ENCODE data around the gene POC1B.

POC1B gene

DNA sequence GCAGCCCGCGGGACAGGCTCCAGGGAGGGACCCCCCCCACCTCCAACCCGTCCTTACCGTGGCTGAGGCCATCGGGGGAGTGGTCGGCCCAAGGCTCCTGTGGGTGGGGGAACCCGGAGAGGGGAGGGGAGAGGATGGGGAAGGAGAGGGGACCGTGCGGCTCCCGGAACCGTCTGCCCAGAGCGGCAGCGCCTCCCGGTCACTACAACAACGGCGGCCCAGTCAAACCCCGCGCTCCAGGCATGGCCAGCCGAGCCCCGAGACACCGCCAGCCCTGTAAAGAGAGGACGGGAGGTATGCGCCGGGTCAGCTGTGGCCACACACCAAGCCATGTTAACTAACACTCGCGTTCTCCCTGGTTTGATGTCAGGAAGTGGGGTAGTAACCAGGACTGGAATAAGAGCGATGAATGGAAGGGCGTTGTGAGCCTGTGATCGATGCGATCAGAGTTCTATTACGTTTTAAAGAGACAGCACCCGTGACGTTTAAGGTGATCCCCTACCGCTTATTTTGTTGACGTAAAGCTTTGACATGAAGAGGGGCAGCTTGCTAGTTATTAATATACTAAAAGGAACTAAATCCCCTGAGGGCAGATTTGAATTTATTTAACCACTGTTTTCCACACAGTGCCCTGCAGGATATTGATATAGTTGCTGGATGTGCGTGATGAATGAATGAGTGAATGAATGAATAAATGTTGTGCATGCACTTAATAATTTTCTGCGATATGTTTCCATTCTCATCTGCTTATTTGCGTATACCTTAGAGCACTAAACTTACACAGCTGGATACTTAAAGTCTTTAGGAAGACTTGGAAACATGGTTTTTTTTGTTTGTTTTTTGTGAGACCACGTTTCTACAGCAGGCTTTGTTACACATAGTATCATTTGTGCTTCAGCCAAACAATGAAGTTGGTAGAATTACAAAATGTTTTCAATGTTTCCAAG, at the start of gene POC1B:
POC1B (minus strand) TSS at position 224 of the 947 bp plus-strand sequence; CDS start at position 72, 152 bp downstream.
- DNase-seq (ENCODE audit: low read depth) = peak; percentile 36

DNA sequence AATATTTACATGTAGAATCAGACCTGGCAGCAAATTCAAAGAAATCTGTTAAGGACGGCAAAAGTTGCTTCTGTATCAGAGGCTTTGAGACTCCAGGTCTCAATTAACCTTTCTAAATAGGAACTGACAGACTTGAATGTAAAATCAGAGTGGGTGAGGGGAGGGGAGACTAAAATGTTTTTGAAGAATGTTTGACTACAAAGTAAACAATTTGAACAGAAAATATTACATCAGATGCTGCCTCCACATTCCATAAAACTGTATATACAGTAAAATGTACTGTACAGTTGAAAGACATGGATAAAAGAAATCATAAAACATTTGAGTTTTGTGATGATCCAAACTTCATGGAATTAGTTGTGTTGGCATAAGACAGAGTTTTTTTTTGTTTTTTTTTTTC, 49.5 kb upstream of the POC1B start:
- DNase-seq (ENCODE audit: low read depth) = no peak

DNA sequence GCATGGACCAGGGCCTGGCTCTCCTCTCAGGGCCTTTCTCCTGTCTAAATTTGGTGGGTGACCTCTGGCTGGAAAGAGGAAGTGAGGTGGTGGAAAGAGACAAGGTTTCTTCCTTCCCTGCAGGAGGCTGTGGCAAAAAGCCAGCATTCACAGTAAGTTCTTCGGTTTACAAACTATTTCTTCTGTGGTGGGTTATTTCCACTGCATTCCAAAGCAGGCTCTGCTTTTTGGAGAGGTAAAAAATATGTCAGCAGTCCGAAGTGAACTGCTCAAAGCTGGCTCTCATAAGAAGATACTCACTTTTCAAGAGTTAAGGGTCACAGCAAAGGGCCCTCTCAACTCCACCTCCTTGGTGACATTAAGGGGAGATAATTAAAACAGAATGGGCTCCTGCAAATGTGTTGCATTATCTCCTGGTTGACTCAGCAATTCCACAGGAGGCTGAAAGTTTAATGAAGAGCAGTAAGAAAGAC, 48.9 kb upstream of the POC1B start:
- DNase-seq (ENCODE audit: low read depth) = no peak

DNA sequence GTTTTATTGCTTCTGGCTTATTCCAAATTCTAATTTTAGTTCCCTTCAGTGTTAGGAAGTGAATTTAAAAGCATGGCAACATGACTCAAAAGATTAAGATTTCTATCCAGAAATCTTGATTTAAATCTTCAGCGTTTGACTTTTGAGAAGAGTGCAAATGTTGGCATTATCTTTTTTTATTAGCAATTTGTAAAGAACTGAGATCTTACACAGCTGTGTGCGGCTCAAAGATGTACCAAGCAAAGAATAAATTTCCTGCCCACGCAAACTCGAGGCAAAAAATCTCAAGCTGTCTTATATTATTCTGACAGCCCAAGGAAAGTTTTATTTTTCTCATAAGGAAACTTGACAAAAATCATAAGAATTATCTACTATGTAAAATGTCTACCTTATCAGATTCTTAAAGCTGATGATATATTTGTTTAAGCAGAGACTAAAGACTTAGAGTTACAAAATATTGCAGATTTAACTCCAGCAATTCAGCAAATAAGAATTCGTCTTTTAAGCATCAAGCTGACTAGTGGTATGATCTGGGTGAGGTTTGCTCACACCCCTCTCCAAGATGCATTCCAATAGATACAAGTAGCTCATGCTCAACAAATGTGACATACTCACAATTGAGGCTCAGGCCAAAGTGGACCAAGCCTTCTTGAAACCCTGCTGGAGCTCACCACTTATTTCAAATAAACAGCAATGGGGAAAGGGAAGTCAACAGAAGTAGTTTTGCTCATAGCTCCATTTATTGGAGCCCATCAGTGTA, 47.4 kb upstream of the POC1B start:
- DNase-seq (ENCODE audit: low read depth) = no peak

DNA sequence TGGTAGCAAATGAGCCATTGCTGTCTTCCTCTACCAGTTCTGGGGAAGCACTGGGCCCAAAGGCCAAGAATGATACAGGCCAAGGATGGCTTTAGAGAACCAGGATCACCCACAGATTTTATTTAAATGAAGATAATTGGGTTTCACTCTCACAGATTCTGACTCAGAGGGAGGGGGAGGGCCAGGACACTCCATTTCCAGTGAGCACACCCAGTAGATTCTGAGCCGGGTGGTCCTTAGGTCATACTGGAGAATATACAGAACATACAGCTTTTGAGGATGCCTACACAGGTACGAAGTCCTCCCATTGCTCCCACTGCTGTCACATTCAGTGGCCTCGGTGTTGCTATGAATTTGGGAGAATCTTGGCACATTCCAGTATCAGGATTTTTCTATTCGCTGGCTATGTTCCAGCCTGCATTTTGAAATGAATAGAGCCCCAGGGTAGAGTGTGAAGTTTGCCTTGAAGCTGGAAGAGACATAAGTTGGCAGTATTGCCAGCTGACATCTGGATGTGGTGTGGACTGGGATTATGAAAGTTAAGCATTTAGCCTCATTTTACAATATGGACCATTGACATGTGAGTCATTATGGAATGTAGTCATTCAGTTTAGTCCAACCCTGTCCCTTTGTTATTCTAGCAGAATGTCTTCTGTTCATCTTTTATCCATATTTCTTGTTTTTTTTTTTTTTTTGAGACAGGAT, 45.8 kb upstream of the POC1B start:
- DNase-seq (ENCODE audit: low read depth) = no peak

DNA sequence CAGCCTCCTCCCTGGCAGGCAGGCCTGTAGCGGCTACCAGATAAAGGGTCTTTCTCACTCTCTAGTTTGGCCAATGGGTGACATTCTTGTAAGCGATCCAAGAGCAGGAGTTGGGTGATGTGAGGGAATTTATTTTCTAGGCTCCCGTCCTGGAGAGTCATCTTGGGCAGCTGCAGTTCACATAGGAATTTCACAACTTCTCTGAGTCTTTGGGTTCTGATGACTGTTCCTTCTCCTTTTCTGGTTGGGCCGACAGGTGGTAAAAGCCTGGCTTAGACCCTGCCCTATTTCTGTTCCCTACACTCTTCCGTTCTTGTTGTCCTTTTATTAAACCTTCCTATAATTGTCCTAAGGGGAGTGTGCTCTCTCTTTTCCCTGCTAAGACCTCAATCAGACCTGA, 42.6 kb upstream of the POC1B start:
- no peak for DNase-seq (ENCODE audit: low read depth)

DNA sequence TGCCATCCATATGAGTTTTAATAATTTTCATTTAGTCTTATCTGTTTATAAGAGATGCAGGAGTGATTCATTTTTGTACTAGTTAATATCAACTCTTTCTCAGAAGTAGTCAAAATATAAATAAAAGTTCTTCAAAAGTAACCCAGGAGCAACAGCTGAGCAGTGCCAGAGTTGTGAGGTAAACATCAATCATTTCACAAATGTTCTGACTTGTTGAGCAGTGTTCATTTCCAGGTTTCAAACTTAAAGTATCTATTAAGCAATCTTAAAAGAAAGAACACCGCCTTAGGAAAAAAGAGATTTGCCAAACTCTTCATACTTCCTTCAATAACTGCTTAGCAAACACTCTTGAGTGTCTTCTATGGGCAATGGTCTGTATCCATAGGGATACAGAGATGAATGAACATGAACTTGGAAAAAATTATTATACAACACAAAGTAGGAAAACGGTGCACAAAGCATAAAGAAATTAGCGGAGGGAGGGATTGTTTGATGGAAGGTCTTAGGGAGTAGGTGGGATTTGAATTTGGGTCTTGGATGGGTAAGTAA, 41.9 kb upstream of the POC1B start:
- no peak for DNase-seq (ENCODE audit: low read depth)

DNA sequence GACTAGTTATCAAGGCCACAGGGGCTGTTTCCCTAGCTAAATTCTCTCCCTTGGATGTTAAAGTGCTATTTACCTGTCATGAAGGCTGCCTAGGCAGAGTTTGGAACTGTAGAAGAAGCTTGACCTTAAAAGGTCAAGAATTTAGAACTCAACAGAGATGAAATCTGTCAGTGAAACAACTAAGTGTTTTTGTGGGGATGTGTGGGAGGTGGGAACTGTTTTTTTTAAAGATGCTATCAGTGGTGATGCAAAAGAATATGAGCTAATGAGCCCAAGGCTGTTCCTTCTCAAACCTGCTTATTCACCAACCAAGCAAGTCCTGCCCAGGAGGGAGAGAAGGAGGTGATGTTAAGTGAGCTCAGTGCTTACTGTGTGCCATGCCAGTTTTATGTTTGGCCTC, 40.8 kb upstream of the POC1B start:
- no peak for DNase-seq (ENCODE audit: low read depth)

DNA sequence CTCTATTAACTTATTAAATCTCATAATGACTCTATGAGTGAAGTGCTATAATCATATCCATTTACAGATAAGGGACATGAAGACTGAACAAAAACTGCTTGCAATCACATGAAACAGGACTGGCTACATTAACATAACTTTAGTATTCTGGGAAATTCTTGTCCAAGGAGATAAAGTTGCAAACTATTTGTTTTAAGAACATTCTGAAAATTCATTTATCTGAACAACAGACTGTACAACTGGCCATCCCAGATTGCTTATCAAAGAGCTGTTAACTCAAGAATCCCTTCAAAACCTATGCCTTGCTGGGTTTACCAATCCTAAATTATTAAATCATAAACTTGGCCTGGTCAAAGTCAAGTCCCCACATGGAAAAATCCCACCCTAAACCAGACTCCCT, 39.2 kb upstream of the POC1B start:
- no peak for DNase-seq (ENCODE audit: low read depth)

DNA sequence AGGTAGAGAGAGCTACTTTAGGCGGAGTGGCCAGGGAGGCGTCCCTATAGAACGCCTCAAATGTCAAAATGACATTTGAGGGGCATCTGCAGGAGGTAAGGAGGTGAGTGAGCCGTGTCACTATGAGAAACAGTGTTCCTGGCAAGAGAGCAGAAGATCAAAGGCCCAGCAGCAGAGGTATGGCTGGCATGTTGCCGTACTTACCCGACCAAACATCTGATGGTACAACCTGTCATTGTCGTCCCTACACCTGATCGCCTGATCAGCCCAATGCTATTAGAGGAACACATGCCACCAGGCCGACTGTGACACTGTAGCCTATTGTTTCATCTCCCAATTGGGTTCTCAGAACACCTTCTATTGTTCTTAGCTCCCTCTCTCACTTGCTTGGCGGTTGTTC, 33.9 kb upstream of the POC1B start:
- DNase-seq (ENCODE audit: low read depth) = no peak

DNA sequence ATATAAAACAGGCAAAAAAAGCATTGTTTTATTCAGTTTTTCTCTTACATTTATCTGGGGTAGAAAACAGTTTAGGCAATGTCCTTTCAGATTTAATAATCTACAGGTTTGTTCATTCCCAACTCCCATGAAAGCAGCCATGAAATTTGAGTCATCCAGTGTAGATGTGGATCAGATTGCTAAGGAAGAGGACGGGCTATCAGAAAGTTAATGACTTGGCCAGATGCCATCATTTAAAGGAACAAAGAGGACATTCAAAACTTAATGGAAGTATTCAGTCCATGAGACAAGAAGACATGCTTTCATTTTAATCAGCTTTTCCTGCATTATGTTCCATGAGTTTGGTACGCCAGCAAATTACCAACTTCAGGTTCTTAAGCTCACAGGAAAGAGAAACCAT, 31.1 kb upstream of the POC1B start:
- no peak for DNase-seq (ENCODE audit: low read depth)

DNA sequence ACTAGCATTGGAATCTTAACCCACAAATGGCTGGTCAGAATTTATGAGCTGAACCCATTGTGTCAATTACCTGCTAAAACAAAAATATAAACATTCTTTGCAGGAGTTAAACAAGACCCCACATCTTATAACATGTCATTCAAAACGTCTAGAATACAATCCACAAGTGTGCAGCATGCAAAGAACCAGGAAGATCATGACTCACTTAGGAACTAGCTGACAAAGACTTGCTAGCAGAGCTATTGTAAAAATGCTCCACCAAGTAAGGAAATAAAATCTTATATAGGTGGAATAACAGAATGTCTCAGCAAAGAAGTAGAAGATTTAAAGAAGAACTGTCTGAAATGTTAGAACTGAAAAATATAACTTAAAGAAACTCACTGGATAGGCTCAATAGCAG, 26.5 kb upstream of the POC1B start:
- DNase-seq (ENCODE audit: low read depth) = no peak

DNA sequence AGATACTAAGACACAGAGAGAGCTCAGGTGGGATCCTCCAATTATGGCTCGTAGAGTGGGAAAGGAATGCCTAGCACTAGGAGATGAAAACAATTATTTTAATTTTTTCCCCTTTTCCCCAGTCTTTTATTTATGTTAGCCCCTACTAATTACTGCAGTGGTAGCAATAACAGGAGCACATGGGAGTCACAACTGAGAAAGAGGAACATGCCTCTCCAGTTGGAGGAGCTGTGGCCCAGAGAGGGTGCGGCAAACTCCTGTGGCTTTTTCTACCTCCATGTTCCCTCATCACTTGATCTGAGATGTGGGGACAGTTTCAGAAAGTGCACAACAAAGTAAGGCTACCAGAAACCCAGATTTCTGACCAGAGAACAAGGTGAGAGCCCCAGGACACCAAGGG, 25.9 kb upstream of the POC1B start:
- DNase-seq (ENCODE audit: low read depth) = no peak

DNA sequence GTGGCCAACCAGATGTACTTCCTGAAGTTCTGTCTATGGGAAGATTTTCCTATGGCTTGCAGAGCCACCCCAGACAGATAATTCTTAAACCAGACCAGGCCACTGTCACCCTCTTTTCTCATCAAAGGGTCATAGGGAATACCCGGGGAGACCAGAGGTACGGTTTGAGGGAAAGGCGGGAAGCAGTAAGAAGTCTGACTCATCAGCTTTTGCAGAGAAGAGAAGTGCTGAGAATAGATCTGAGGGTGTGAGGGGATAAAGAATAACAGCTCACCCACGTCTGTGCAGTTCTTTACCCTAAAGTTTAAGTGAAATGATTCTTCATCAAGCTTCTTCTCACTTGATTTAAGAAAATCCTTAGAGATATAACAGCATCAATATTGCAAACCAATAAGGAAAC, 21.3 kb upstream of the POC1B start:
- DNase-seq (ENCODE audit: low read depth) = no peak

DNA sequence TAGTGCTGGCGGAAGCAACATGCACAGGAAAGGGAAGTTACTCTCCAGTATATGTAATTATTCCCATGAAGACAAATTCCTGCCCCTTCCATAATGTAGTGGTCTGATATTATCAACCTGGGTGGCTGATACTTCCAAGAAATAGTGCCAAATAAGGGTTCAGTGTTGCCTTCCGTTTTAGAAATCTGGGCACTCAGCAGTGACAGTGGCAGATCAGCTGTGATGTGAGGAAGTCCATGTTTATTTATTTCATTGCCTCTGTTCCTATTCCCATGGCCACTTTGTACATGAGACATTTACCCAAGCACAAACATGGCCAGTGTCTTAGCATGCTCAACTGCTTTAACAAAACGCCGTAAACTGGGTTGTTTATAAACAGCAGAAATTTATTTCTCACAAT, 20.3 kb upstream of the POC1B start:
- no peak for DNase-seq (ENCODE audit: low read depth)

DNA sequence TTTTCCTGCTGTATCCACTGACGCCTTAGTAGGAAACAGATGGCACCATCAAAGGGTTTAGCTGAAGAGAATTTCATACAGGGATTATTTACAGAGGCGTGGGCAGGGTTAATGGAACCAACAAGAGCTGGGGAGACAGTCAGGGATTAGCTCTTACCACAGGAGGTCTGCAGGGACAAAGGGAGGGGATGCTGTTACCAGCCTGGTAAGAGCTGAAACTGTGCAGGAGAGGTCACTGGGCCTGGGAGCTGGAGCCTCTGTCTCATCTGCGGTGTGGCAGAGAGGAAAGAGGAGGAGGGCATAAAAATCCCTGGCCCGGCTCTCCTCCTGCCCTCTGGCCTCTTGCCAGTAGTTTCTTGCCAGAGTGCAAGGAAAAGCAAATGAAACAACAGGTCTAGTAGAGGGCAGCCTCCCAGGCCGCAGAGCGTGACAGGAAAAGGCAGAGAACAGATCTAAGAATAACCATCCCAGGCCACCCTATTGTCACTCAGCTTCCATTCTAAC, 18.9 kb upstream of the POC1B start:
- no peak for DNase-seq (ENCODE audit: low read depth)

DNA sequence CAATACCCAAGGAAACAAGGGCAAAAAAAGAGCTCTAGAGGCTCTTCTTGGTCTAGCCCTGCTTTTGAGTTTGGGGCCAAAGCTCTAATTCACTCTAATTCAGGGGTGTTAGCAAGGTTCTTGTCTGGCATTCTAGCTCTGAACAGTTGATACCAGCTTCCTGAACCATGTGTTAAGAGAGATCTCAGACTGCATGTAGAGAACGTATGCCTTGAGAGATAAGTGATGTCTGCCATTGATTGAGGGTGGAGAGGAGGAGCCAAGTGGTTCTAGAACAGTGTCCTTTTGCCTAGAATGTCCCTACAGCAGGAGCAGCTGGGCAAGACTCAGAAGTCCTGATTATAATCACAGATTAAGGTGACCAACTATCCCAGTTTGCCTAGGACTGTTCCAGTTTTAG, 18.2 kb upstream of the POC1B start:
- DNase-seq (ENCODE audit: low read depth) = no peak

DNA sequence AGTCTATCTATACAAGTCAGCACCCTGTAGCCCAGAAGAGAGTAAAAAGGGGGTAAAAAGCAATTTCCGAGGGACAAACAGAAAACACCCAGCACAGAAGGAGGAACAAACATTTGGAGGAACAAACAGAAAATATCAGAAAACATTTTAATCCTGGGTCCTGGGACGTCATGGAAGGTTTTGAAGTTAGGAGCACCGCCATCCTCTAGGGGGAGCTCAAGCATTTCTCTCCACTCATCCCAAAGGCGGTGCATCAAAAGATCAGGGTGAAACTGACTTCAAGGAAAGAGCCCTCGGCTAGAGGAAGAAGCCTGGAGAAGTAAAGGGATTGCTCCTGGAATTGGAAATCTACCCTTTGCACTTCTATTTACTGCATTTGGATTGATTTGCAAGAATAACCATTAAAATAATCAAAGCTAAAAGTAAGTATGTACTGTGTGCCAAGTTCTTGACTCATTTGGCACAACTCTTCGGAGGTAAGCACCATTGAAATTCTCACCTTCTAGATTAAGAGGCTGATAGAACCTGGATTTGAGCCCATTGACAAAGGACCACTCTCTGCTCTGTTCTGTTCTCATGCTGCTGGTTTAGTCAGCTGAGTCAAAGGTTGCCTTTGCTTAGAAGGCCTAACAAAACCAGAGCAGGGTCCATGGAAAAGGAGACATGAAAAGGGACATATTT, 17.2 kb upstream of the POC1B start:
- DNase-seq (ENCODE audit: low read depth) = peak; percentile 44

DNA sequence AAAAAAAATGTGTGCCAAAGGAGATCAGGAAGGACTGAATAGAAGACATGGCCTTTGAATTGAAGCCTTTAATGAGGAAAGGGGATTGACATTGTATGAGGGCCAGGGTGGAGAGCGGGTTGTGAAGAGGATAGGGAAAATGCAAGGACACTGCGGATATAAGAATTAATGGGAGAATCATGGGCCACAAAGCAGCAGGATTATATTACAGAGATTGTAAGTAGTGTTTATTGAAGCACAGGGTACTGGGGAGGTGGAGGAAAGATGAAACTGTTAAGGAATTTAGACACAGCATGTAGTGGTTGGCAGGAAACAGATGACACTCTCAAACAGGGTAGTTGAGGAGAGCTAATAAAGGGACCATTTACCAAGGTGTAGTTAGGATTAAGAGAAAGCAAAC, 16.4 kb upstream of the POC1B start:
- DNase-seq (ENCODE audit: low read depth) = no peak

DNA sequence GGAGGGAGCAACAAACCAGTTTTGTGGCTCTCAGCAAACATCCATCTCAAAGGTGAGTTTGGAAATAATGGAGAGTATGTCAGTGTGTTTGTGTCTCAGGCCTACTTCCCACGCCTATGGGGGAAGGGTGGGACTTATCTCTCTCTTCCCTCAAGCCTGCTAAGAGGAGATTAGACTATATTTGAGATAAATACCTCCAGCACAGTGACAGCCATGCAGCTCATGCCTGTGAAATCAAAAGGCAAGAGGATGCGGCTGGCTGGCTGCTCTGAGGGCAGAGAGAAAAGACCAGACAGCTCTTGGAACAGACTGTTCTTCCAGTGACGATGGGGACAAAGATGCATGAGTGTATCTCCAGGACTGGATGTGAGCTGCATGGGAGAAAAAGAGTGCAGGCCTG, 14.7 kb upstream of the POC1B start:
- no peak for DNase-seq (ENCODE audit: low read depth)

DNA sequence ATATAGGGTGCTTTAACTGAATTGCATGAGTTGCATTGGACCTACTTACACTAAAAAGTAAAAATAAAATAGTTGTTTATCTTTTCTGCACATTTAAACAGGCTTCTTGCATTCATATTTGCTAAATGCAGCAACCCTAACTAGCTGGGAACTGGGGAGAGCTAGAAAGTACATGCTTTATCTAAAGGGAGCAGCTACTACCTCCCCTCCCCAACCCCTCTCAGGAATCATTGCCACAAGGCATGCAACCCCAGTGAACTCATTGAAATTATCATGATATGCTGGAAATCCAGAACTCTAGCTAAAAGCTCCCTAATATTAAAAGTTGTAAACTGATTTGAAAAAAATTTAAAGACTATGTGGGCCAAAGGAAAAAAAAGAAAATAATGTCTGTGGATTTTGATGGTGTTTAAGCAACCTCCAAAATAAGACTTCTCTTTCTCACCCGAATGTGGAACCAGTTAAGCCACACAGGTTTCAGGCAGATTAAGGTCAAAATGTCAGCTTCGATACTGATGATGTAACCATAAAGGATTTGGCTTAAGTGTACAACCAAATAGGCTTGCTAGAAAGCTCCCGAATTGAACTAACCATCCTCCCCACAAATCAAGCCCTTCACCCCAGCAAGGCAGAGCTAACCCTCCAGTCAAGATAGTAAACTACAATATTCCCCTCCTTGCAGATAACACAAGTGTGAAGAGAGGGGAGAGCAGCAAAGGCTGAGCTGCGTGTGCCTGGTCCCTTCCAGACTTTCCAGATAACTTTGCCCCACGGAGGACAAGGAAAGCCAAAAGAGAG, 13.8 kb upstream of the POC1B start:
- no peak for DNase-seq (ENCODE audit: low read depth)
